GM19463 (cell line): ENCODE measurements around the gene PHACTR3.

ENCODE experiments used
- ATAC-seq: cut with Tn5 transposase; IDR thresholded peaks from one replicate; pipeline ENCODE4 v1.9.1; 2021; ENCODE audit warnings: mild to moderate bottlenecking, moderate library complexity; ENCODE audit not compliant: unreplicated experiment

The PHACTR3 gene

DNA sequence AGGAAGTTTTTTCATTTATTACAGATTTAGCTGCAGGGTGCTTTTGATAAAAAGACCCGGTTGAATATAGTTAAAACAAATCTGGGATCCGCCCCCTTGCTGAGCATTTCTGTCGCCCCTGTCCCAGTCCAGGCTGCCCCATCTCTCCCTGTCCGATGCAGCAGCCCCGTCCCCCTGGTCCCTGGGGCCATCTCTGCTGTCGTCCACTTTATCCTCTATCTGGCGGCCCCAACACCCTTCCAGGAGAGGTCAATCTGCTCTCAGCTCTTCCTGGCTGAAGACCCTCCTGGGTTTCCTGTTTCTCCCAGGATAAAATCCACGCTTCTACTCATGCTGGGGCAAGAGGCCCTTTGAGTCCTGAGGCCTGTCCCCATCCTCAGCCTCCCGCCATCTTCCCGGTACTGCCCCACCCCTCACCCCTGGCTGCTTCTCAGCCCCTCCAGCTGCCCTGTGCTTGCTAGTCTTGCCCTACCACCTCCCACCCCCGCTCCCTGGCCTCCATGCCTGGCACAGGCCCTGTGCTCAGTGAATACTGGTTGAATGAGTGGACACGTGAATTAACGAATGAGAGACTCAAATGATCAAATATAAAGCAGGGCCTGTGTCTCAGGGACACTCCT lies 16.0 kb upstream of the PHACTR3 start:
- no peak for ATAC-seq

DNA sequence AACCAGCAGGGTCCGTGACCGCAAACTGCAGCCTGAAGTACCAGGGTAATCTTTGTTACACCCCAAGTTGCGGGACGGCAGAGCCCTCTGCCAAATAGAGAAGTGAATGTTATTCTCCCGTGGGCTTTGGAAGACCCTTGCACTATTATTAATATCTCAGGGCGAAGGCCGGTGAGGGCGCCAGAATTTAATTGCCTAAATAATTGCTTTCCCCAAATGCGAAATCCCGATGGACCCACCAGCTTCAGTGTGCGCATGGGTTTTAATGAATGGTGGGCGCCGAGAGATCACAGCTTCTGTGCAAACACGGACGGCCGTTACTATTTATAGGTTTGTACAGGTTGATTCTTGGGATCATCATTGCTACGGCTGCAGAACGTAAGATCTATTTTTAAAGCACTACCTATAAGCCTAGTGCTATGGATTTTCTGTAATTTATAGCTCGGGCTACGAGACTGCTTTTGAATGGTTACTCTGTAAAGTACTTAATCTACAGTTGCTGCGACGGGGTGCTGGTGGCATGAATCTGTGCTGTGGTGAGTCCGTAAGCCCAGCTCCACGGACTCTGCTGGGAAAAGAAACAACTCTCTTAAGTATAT lies 15.2 kb upstream of the PHACTR3 start:
- ATAC-seq, result no peak

- ATAC-seq, result no peak
Measured at GRCh38 chr20:59591061-59591460, 13.3 kb upstream of the PHACTR3 start.

GRCh38 chr20:59596690-59597089 lies 7.7 kb upstream of the PHACTR3 start:
- no peak for ATAC-seq

- no peak for ATAC-seq
Measured at GRCh38 chr20:59597240-59597639, 7.1 kb upstream of the PHACTR3 start.

DNA sequence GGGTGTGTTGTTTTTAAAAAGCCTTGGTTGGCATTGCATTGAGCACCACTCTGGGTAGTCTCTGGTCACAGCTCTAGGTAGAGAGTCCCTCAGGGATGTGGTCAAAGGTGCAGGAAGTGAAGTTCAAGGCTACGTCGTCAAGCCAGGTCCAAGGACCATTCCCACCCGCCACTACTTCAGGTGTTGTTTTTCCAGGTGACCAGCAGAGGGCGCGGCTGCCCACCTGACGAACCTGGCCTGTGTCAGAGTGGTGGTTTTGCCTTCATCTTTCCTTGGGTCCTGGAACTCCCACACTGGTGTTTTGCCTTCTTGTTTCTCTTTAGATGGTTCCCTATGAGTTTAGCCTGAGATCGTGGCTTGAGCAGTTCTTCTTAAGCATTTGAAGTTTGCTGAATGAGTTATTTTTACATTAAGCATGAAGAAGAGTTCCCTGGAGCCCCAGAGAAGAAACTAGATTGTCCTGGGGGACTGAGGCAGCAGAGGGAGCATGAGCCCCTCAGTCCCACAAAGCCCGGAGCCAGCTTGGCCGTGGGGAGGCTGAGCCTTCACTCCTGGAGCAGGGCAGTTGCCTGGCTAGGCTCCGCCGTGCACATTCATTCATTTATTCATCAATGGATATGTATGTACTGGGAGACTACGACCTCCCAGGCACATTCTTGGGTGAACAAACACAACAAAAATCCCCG lies 5.6 kb upstream of the PHACTR3 start:
- peak; percentile 50 for ATAC-seq

DNA sequence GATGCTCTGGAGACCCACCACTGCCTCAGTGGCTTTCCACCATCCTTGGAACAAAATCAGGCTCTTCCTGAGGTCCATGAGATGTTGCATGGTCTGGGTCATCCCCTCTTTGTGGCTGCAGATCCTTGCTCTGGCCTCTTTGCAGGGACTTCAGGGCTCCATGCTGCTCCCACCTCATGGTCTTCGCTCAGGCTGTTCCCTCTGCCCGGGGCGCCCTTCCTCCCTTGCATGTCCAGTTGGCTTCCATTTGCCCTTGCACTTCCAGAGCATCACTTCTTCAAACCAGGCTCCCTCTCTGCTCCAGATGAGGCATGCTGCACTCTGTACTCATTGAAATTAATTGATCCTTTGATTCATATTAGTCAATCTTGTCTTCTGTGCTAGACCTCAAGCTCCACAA lies 4.4 kb upstream of the PHACTR3 start:
- ATAC-seq, result no peak

DNA sequence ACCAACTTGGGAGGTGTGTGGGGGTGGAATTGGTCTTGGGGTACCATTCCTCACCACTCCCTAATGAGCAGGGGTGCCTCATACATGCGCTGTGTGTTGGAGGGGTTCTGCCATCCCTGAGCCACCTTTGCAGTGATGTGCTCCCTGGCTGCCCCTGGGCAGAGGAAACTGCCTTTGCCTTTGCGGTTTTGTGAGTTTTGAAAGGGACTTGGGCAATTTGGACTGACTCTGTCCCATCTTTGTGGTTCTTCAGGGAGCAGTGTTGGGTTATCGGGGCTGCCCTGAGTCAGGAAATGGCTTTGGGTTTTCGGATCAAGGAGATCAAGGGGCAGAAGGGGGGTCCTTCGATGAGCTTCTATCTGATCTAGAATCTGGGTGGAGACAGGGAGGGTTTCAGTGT lies 3.9 kb upstream of the PHACTR3 start:
- no peak for ATAC-seq

DNA sequence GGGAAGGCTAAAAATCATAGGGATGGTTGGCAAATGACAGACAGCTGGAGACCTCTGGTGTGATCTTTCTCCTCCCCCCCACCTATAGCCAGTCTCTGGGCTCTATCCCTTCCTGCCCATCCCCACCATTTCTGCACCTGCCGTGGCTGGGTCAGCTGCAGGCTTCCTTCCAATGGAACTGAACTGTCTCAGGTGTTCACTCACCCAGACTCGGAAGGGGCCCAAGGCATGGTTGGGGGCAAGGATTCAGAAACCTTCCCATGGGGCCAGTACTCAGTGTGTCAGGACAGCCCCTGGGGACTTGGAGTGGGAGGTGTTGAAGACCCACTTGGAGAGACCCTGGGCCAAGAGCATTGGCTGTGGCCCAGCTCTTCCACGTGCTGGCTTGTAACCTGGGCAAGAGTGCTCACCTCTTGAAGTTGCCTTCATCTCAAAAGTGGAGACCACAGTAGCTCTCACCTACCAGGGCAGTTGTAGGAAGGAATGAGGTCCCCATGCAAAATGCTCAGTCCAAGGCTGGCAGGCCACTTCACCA lies 1.7 kb upstream of the PHACTR3 start:
- ATAC-seq, result no peak

GRCh38 chr20:59603176-59603575 lies 1.2 kb upstream of the PHACTR3 start:
- ATAC-seq, result no peak

GRCh38 chr20:59604741-59605600 lies 631 bp downstream of the PHACTR3 start:
- no peak for ATAC-seq

- no peak for ATAC-seq
Measured at GRCh38 chr20:59605601-59606364, 1.4 kb downstream of the PHACTR3 start.

- no peak for ATAC-seq
Measured at GRCh38 chr20:59606566-59606965, 2.2 kb downstream of the PHACTR3 start.

GRCh38 chr20:59608396-59608795 lies 4.1 kb downstream of the PHACTR3 start:
- no peak for ATAC-seq

GRCh38 chr20:59608871-59609270 lies 4.5 kb downstream of the PHACTR3 start:
- ATAC-seq, result no peak

DNA sequence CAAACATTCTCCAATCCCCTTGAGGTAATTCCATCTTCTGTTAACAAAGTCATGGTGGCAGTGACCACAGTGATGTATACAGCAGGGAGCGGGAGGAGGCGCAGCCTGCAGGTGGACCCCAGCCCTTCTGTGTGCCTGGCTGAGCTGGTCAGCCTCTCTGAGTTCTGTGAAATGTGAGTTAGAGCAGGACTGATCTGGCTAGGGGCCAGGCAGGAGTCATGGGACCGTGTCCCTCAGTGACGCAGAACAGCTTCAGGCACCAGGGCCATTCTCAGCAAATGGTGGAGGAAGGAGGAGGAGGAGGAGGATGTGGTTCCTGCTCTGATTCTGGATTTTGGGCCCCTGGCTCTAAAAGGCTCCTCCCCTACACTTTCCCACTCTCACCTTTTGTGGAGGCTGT lies 6.9 kb downstream of the PHACTR3 start:
- ATAC-seq, result no peak

- ATAC-seq, result no peak
Measured at GRCh38 chr20:59613861-59614260, 9.5 kb downstream of the PHACTR3 start.

DNA sequence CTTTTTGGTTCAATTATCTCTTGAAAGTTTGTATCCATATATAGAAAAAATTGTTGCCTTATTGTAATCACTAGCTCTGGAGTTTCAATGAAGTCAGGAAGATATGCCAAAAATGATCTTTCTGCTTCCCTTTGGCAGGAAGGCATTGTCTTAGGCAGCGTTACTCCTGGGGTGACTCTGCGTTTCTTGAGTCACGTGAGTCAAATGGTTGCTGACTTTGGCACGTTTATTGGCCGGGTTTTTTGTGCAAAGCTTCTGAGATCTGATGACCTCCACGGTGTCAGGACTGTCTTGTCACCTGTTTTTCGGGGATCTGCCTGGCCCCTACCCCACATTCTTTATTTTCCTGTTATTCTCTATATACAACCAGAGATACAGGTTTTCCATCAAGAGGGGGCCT lies 10.4 kb downstream of the PHACTR3 start:
- ATAC-seq, result no peak

- ATAC-seq, result no peak
Measured at GRCh38 chr20:59616306-59616705, 12.0 kb downstream of the PHACTR3 start.

DNA sequence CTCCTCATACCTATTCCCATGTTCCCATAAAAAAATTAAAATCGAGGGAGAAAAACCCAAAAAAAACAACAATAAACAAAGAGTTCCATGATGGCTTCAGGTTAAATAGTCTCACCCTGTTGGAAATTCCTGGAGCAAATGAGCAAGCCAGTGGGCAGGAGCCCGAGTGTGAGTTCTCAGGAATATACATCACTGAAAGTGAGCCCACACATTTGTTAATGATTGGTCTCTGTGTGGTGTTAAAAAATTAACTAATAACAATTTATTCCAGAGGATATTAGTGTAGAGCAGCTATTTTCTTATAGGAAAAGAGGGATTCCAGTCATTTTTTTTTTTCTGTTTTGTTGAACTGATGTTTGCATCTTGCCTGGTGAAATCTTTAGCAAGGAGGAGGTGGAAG lies 12.9 kb downstream of the PHACTR3 start:
- ATAC-seq, result no peak

- no peak for ATAC-seq
Measured at GRCh38 chr20:59618131-59618530, 13.8 kb downstream of the PHACTR3 start.
